H1 (cell line): ENCODE data around the gene TLE4. TPM values are rescaled to one million over a fixed set of nuclear protein-coding genes. Genes with fewer than 3 reads are reported as not detected.

ENCODE experiments used
- ASH2L ChIP-seq: fragments of 200-600, 300-600 bp; sonication (generic); IDR thresholded peaks from one replicate; pipeline ENCODE4 v1.7.1; 2017; ENCODE audit warnings: low read length
- BCL11A ChIP-seq, 2 experiments: IDR thresholded peaks; one replicate each; pipeline ENCODE4 v1.6.1; 2011; ENCODE audit warnings: low read depth in 2 of 2, low read length in 2 of 2, mild to moderate bottlenecking in 2 of 2
- CHD2 ChIP-seq: IDR thresholded peaks from 2 replicates; pipeline ENCODE4 v1.6.1; 2012; ENCODE audit warnings: low read length, improper control_type of control experiment
- FOSL1 ChIP-seq: IDR thresholded peaks from 2 replicates; pipeline ENCODE4 v1.6.1; 2011; ENCODE audit warnings: mild to moderate bottlenecking, low read depth, low read length, moderate library complexity; ENCODE audit not compliant: insufficient read depth
- HDAC2 ChIP-seq, 2 experiments: fragments of 300-600 bp in 1 of 2; sonication (generic) in 1 of 2; IDR thresholded peaks; 2 replicates each; pipeline ENCODE4 v1.6.1; 2011 to 2012; ENCODE audit warnings: low read depth in 2 of 2, low read length in 2 of 2, mild to moderate bottlenecking in 2 of 2, moderate library complexity in 2 of 2, borderline replicate concordance in 1 of 2, inconsistent platforms in 1 of 2
- KDM4A ChIP-seq: IDR thresholded peaks from one replicate; pipeline ENCODE4 v1.7.1; 2012; ENCODE audit warnings: low read depth, mild to moderate bottlenecking, moderate library complexity, low read length, inconsistent platforms; ENCODE audit not compliant: severe bottlenecking
- PHF8 ChIP-seq: fragments of 200-600 bp; sonication (generic); conservative IDR thresholded peaks from 2 replicates; pipeline ENCODE4 v1.7.1; 2012; ENCODE audit warnings: low read depth, mild to moderate bottlenecking, inconsistent platforms, low read length, moderate library complexity
- polyA plus RNA-seq, 7 experiments: library from polyadenylated mRNA; depleted of rRNA in 3 of 7; stranded (reverse) in 5 of 7; unstranded in 2 of 7; fragments of >200 nt in 5 of 7; fragments of 200-250 nt in 2 of 7; gene quantifications; 1 replicate in 5 of 7; 2 replicates in 1 of 7; 4 replicates in 1 of 7; pipeline versions ENCODE4 v1.2.1 to v1.2.3, GENCODE V29; 2011 to 2013; ENCODE audit warnings: missing spikeins in 2 of 7, mixed read lengths in 2 of 7
- total RNA-seq: library from RNA; stranded (reverse); fragmentation: NEBNext Ultra II Directional; extraction: Animal tissue kit (Norgen Biotek cat#: 25700); gene quantifications from 2 replicates; pipeline ENCODE4 v1.2.1, GENCODE V29; 2021

TLE4 gene
- total and polyA plus RNA-seq, 2 of the 8 experiments (the other 6 are each of a cell fraction or from before 2014, with no cell fraction given), result 32.4 to 36.9 TPM

DNA sequence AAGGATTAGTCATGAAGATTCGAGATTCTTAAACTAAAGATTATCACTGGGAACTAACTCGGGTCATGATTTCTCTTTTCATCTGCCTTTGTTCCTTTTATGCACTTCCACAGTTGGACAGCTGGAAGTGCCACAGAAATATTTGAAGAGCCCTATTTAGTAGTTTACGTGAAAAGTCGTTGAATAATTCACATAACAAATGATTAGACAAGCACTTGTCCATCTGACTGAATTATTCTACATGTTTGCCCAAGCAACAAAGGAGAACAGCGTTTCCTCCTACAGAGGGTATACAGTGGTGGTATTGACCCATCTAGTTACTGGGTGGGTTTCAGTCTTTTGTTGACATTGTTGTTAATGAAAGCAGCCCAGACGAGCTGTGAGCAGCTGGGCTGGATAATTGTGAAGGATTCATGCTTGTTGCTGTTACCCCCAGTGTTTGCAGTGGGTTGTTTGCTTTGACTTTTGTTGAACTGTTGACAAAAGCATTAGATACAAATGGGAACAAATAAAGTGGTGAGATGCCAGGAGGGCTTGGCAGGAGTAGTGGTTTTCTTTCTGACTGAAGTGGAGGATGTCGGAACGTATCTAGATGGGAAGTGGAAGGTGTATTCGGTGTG, 96.2 kb downstream of the TLE4 start (continued):
- TF ChIP-seq ASH2L, result no peak
- no peak for TF ChIP-seq CHD2
- no peak for TF ChIP-seq PHF8
- no peak for TF ChIP-seq FOSL1
- TF ChIP-seq BCL11A (IDR thresholded peaks at IDR 0.05; ENCODE audit: low read depth in 2 of 2, low read length in 2 of 2), result no peak
- TF ChIP-seq HDAC2 (IDR thresholded peaks at IDR 0.05; ENCODE audit: borderline replicate concordance in 1 of 2, low read depth in 2 of 2, low read length in 2 of 2), result no peak
- no peak for TF ChIP-seq KDM4A
